ENCODE results near the gene WAC. TPM values are rescaled to one million over a fixed set of nuclear protein-coding genes. Genes with fewer than 3 reads are reported as not detected.

The WAC gene
- total and polyA plus RNA-seq, 9 of the 15 experiments (the other 6 are each of a cell fraction or from before 2014, with no cell fraction given) = 24.8 to 123 (median 78.2) TPM

DNA sequence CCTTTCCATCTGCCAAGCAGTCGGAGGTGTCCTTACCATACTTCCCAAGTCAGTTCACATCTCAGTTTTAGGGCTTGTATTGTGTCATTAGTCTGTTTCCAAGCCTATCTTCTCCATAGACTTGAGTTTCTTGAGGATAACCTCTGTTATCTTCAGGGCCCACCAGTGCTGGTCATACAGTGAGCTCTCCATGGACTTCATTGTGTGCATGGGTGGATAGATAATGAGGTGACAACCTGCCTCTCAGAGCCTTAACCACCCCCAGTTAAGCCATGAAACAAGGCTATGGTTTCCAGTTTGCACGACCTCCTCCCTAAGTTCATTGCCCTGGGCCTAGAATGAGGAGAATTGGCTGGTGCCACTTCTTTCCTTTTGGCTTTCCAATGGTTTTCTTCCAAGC, 38.5 kb upstream of the WAC start (continued):
- TF ChIP-seq TAF1 (IDR thresholded peaks at IDR 0.05; ENCODE audit: control insufficient read depth, extremely low read depth, insufficient read depth, low read length, severe bottlenecking) (no peak), ARNT (IDR thresholded peaks at IDR 0.05) (peak; percentile 80 to 86), GTF2F1 (IDR thresholded peaks at IDR 0.05; ENCODE audit: low read depth, low read length) (no peak), TRIM24 (IDR thresholded peaks at IDR 0.05) (peak; percentile 94 to 95), NR2C1 (IDR thresholded peaks at IDR 0.05) (peak; percentile 48), NR2C1 (tag; IDR thresholded peaks at IDR 0.05) (peak; percentile 75), MTA3 (IDR thresholded peaks at IDR 0.05; ENCODE audit: borderline replicate concordance) (peak; percentile 57; the same call in 1 of the 2 replicates), GATAD2A (IDR thresholded peaks at IDR 0.05) (peak; percentile 60; the same call in 1 of the 2 replicates), SP1 (CRISPR knock-in tag; IDR thresholded peaks at IDR 0.05) (0 out of 2 replicates have a peak, but pooled peaks have one; percentile 38), CBFA2T2 (conservative IDR thresholded peaks at IDR 0.05) (peak; percentile 98), ZNF253 (CRISPR knock-in tag; conservative IDR thresholded peaks at IDR 0.05) (no peak), ESRRB (CRISPR knock-in tag; IDR thresholded peaks at IDR 0.05; ENCODE audit: borderline replicate concordance) (no peak), IFI16 (CRISPR knock-in tag; IDR thresholded peaks at IDR 0.05) (no peak), TAL1 (IDR thresholded peaks at IDR 0.05) (peak; percentile 97), KHSRP (IDR thresholded peaks at IDR 0.05) (peak; percentile 33; the same call in 1 of the 2 replicates), HDAC3 (IDR thresholded peaks at IDR 0.05; ENCODE audit: borderline replicate concordance, partially characterized antibody) (peak; percentile 86), SMAD4 (CRISPR knock-in tag; conservative IDR thresholded peaks at IDR 0.05) (peak; percentile 79), ZNF507 (tag; conservative IDR thresholded peaks at IDR 0.05) (no peak), FOXK2 (conservative IDR thresholded peaks at IDR 0.05 in 1 of 2, IDR thresholded peaks at IDR 0.05 in 1 of 2; ENCODE audit: low read depth in 2 of 2) (peak in 1 of 2 experiments; percentile 57; a peak in 3 of 4 replicates), MYNN (IDR thresholded peaks at IDR 0.05) (peak; percentile 82), MYNN (CRISPR knock-in tag; IDR thresholded peaks at IDR 0.05) (no peak), CREB1 (IDR thresholded peaks at IDR 0.05) (peak; percentile 71), CREB1 (CRISPR knock-in tag; IDR thresholded peaks at IDR 0.05) (no peak), RAD21 (CRISPR knock-in tag; conservative IDR thresholded peaks at IDR 0.05 in 1 of 2, IDR thresholded peaks at IDR 0.05 in 1 of 2) (no peak), MTA2 (IDR thresholded peaks at IDR 0.05; ENCODE audit: low read depth) (peak; percentile 93), DMBX1 (CRISPR knock-in tag; IDR thresholded peaks at IDR 0.05; ENCODE audit: borderline replicate concordance) (peak; percentile 82), SPI1 (IDR thresholded peaks at IDR 0.05; ENCODE audit: borderline replicate concordance, low read depth, low read length) (no peak), BCOR (IDR thresholded peaks at IDR 0.05) (peak; percentile 64), KDM4B (IDR thresholded peaks at IDR 0.05; ENCODE audit: borderline replicate concordance in 2 of 2, low read depth in 1 of 2) (no peak), ZKSCAN8 (CRISPR knock-in tag; IDR thresholded peaks at IDR 0.05) (0 out of 2 replicates have a peak, but pooled peaks have one; percentile 50), BRD9 (IDR thresholded peaks at IDR 0.05; ENCODE audit: low read depth, partially characterized antibody) (peak; percentile 90)
- TF ChIP-seq, protein P1, sequence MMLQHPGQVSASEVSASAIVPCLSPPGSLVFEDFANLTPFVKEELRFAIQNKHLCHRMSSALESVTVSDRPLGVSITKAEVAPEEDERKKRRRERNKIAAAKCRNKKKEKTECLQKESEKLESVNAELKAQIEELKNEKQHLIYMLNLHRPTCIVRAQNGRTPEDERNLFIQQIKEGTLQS (IDR thresholded peaks at IDR 0.05) = peak; percentile 33; the same call in 1 of the 2 replicates
- TF ChIP-seq, protein P1 (CRISPR knock-in tag; conservative IDR thresholded peaks at IDR 0.05) = no peak
- TF ChIP-seq, protein P2, sequence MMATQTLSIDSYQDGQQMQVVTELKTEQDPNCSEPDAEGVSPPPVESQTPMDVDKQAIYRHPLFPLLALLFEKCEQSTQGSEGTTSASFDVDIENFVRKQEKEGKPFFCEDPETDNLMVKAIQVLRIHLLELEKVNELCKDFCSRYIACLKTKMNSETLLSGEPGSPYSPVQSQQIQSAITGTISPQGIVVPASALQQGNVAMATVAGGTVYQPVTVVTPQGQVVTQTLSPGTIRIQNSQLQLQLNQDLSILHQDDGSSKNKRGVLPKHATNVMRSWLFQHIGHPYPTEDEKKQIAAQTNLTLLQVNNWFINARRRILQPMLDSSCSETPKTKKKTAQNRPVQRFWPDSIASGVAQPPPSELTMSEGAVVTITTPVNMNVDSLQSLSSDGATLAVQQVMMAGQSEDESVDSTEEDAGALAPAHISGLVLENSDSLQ (IDR thresholded peaks at IDR 0.05) = peak; percentile 72

Measured in K562 (cell line).